Astrocyte (in vitro differentiated cells and primary cell): ENCODE measurements around the gene CDK15. TPM values are rescaled to one million over a fixed set of nuclear protein-coding genes. Genes with fewer than 3 reads are reported as not detected.

ENCODE experiments used
- DNase-seq: peaks from one replicate; pipeline ENCODE4 v3.0.0-alpha.2; 2010; ENCODE audit warnings: low read depth
- FAIRE-seq: peaks from 2 replicates; lab custom pipeline; 2011; peaks lifted over from hg19 to GRCh38; lab: Jason Lieb, UNC
- H2AFZ ChIP-seq: 2 replicates; pipeline ENCODE4 v1.6.0; 2012; ENCODE audit warnings: low read depth, low read length, inconsistent platforms
- H3K27ac ChIP-seq: 2 replicates; pipeline ENCODE4 v1.5.1; 2011; ENCODE audit warnings: low read depth, low read length, inconsistent platforms
- H3K27me3 ChIP-seq: 2 replicates; pipeline ENCODE4 v1.6.0; 2011; ENCODE audit warnings: low read length, inconsistent platforms; ENCODE audit not compliant: insufficient read depth
- H3K36me3 ChIP-seq: 2 replicates; pipeline ENCODE4 v1.5.1; 2011; ENCODE audit warnings: low read length, inconsistent platforms; ENCODE audit not compliant: insufficient read depth
- H3K4me1 ChIP-seq: 2 replicates; pipeline ENCODE4 v1.5.1; 2011; ENCODE audit warnings: low read length, inconsistent platforms; ENCODE audit not compliant: insufficient read depth
- H3K4me2 ChIP-seq: 2 replicates; pipeline ENCODE4 v1.6.0; 2012; ENCODE audit warnings: low read length, inconsistent platforms
- H3K4me3 ChIP-seq: 2 replicates; pipeline ENCODE4 v1.5.1; 2011; ENCODE audit warnings: low read depth, mild to moderate bottlenecking, low read length, inconsistent platforms; ENCODE audit not compliant: insufficient read depth
- H3K79me2 ChIP-seq: 2 replicates; pipeline ENCODE4 v1.6.0; 2012; ENCODE audit warnings: mild to moderate bottlenecking, low read length, inconsistent platforms; ENCODE audit not compliant: insufficient read depth
- H3K9ac ChIP-seq: 2 replicates; pipeline ENCODE4 v1.6.0; 2012; ENCODE audit warnings: mild to moderate bottlenecking, low read length, inconsistent platforms
- H3K9me3 ChIP-seq: 2 replicates; pipeline ENCODE4 v1.5.1; 2012; ENCODE audit warnings: low read depth, mild to moderate bottlenecking, low read length, inconsistent platforms; ENCODE audit not compliant: insufficient read depth
- H4K20me1 ChIP-seq: 2 replicates; pipeline ENCODE4 v1.6.0; 2012; ENCODE audit warnings: low read length, inconsistent platforms; ENCODE audit not compliant: insufficient read depth
- H3K27ac Mint-ChIP-seq: one replicate; pipeline ENCODE4 v1.8.0; 2021; ENCODE audit warnings: mild to moderate bottlenecking, mixed read lengths; ENCODE audit not compliant: unreplicated experiment
- H3K27me3 Mint-ChIP-seq: one replicate; pipeline ENCODE4 v1.8.0; 2021; ENCODE audit warnings: low read depth, mixed read lengths; ENCODE audit not compliant: unreplicated experiment
- H3K36me3 Mint-ChIP-seq: one replicate; pipeline ENCODE4 v1.8.0; 2021; ENCODE audit warnings: low read depth, mixed read lengths; ENCODE audit not compliant: unreplicated experiment
- H3K4me1 Mint-ChIP-seq: one replicate; pipeline ENCODE4 v1.8.0; 2021; ENCODE audit warnings: low read depth, mixed read lengths; ENCODE audit not compliant: unreplicated experiment
- H3K4me3 Mint-ChIP-seq: one replicate; pipeline ENCODE4 v1.8.0; 2021; ENCODE audit warnings: mild to moderate bottlenecking, moderate library complexity, mixed read lengths; ENCODE audit not compliant: unreplicated experiment
- H3K9me3 Mint-ChIP-seq: one replicate; pipeline ENCODE4 v1.8.0; 2021; ENCODE audit warnings: mild to moderate bottlenecking, mixed read lengths; ENCODE audit not compliant: unreplicated experiment
- CTCF ChIP-seq: IDR thresholded peaks from 2 replicates; pipeline ENCODE4 v1.5.1; 2011; ENCODE audit warnings: low read depth, mild to moderate bottlenecking, inconsistent platforms, low read length, moderate library complexity; ENCODE audit not compliant: insufficient read depth
- EZH2 ChIP-seq: IDR thresholded peaks from 2 replicates; pipeline ENCODE4 v1.6.1; 2012; ENCODE audit warnings: mild to moderate bottlenecking, low read length, inconsistent platforms; ENCODE audit not compliant: insufficient read depth
- total RNA-seq: library from RNA; stranded (reverse); gene quantifications from 2 replicates; pipeline ENCODE4 v1.2.1, GENCODE V29; 2021

CDK15 gene
- total RNA-seq, 1 donor from 2014 or later = 6.6 TPM

DNA sequence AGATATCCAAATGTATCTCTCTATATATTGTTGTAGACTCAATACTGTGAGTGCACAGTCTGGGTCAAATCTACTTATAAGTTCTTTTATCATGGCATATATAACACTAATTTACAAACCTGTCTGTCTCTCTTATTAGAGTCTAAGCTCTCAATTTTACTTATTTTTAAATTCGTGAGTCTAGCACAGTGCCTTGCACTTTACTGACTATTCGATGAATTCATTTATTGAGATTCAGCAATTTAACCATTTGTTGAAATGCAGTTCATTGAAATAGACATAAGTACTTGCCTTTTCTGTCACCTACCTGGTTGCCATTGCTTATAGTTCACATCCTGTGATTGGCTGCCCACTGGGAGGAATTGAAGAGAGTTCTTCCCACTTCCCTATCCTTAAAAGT is 15.3 kb upstream of the CDK15 start:
- Mint-ChIP-seq H3K27ac (no peak overlapping the region), H3K9me3 (peaks cover 1% of the 10 kb centered on the region), H3K36me3 (no peaks in the 10 kb centered on the region), H3K4me1 (peaks cover 6% of the 10 kb centered on the region), H3K27me3 (no peaks in the 10 kb centered on the region), H3K4me3 (no peak overlapping the region)
- no peak overlapping the region for H3K9ac ChIP-seq
- no peaks in the 10 kb centered on the region for H3K9me3 ChIP-seq
- no peak overlapping the region for H3K4me3 ChIP-seq
- TF ChIP-seq EZH2 (no peak), CTCF (no peak)
- H3K27ac ChIP-seq = no peak overlapping the region
- H3K4me2 ChIP-seq = no peak overlapping the region
- no peak for FAIRE-seq
- H3K36me3 ChIP-seq = no peaks in the 10 kb centered on the region
- H3K79me2 ChIP-seq = no peaks in the 10 kb centered on the region
- peaks cover 6% of the 10 kb centered on the region for H3K4me1 ChIP-seq
- H2AFZ ChIP-seq = no peak overlapping the region
- H4K20me1 ChIP-seq = no peaks in the 10 kb centered on the region
- no peak for DNase-seq
- H3K27me3 ChIP-seq = no peaks in the 10 kb centered on the region

GRCh38 chr2:201793631-201794030 is 12.7 kb upstream of the CDK15 start:
- Mint-ChIP-seq H3K36me3 (no peaks in the 10 kb centered on the region), H3K4me3 (no peak overlapping the region), H3K4me1 (peaks cover 15% of the 10 kb centered on the region), H3K27me3 (no peaks in the 10 kb centered on the region), H3K9me3 (peaks cover 1% of the 10 kb centered on the region), H3K27ac (no peak overlapping the region)
- H3K9ac ChIP-seq = no peak overlapping the region
- H3K9me3 ChIP-seq = no peaks in the 10 kb centered on the region
- no peak overlapping the region for H3K27ac ChIP-seq
- no peak for FAIRE-seq
- TF ChIP-seq CTCF = no peak
- TF ChIP-seq EZH2 = no peak
- H2AFZ ChIP-seq = no peak overlapping the region
- peak; percentile 79 for DNase-seq
- no peak overlapping the region for H3K4me3 ChIP-seq
- H3K36me3 ChIP-seq = no peaks in the 10 kb centered on the region
- H3K4me1 ChIP-seq = peaks cover 17% of the 10 kb centered on the region
- H3K4me2 ChIP-seq = no peak overlapping the region
- H4K20me1 ChIP-seq = no peaks in the 10 kb centered on the region
- H3K27me3 ChIP-seq = no peaks in the 10 kb centered on the region
- H3K79me2 ChIP-seq = no peaks in the 10 kb centered on the region

DNA sequence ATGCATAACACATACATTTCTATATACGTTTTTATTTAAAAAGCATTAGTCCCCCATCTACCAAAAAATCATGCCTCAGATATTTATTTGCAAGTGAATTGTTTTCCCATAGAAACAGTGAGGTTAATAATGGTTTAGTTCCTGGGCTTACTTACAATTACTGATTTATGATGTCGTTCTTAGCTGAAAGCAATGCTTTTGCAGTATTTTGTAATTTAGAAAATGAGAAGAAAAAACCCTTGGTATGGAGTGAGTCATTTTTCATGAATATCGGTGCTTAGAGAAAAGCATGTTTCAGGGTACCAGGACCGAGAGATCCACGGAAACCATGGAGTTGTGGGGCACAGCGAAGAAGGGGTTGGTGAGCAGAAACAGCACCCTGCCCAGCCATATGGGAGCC is 12.0 kb upstream of the CDK15 start:
- no peak overlapping the region for H2AFZ ChIP-seq
- DNase-seq (peak; percentile 39), FAIRE-seq (no peak)
- H3K36me3 Mint-ChIP-seq = no peaks in the 10 kb centered on the region
- H3K79me2 ChIP-seq = no peaks in the 10 kb centered on the region
- H3K36me3 ChIP-seq = no peaks in the 10 kb centered on the region
- H3K27ac Mint-ChIP-seq = no peak overlapping the region
- H3K4me2 ChIP-seq = no peak overlapping the region
- no peak overlapping the region for H3K27ac ChIP-seq
- H3K9me3 Mint-ChIP-seq = peaks cover 1% of the 10 kb centered on the region
- H3K9ac ChIP-seq = no peak overlapping the region
- H3K4me1 Mint-ChIP-seq = peaks cover 19% of the 10 kb centered on the region
- no peaks in the 10 kb centered on the region for H3K27me3 Mint-ChIP-seq
- H3K4me3 Mint-ChIP-seq = no peak overlapping the region
- no peak overlapping the region for H3K4me3 ChIP-seq
- no peaks in the 10 kb centered on the region for H3K27me3 ChIP-seq
- no peaks in the 10 kb centered on the region for H4K20me1 ChIP-seq
- TF ChIP-seq CTCF (no peak), EZH2 (no peak)
- no peaks in the 10 kb centered on the region for H3K9me3 ChIP-seq
- peaks cover 24% of the 10 kb centered on the region for H3K4me1 ChIP-seq
